Neutrophil (primary cell): ENCODE data around the gene ELK1.
A peak's percentile ranks its signal among the peaks of the same experiment; 100 is the strongest.

Source experiments
- H3K27ac ChIP-seq: fragments of 200-600 bp; sonication (generic); 2 replicates; pipeline ENCODE4 v1.5.1; 2016; ENCODE audit warnings: mild to moderate bottlenecking, moderate library complexity
- H3K27me3 ChIP-seq: fragments of 200-600 bp; sonication (generic); 2 replicates; pipeline ENCODE4 v1.6.0; 2016; ENCODE audit warnings: mild to moderate bottlenecking
- H3K36me3 ChIP-seq: fragments of 200-600 bp; sonication (generic); 2 replicates; pipeline ENCODE4 v1.5.1; 2017
- H3K4me1 ChIP-seq, 2 experiments: fragments of 200-600 bp in 1 of 2; sonication (generic) in 1 of 2; 1 replicate in 1 of 2; 2 replicates in 1 of 2; pipeline versions ENCODE4 v1.5.1 to v1.6.1; 2013 to 2016; ENCODE audit warnings: low read depth in 1 of 2, low read length in 1 of 2, mild to moderate bottlenecking in 1 of 2, moderate library complexity in 1 of 2; ENCODE audit not compliant: control insufficient read depth in 1 of 2, insufficient read depth in 1 of 2
- H3K4me3 ChIP-seq, 2 experiments: fragments of 200-600 bp in 1 of 2; sonication (generic) in 1 of 2; 1 replicate in 1 of 2; 2 replicates in 1 of 2; pipeline ENCODE4 v1.5.1; 2013 to 2016; ENCODE audit warnings: low read depth in 1 of 2, low read length in 1 of 2, mild to moderate bottlenecking in 1 of 2, moderate library complexity in 1 of 2
- H3K9me3 ChIP-seq: fragments of 200-600 bp; sonication (generic); 2 replicates; pipeline ENCODE4 v1.5.1; 2016
- CTCF ChIP-seq: fragments of 200-600 bp; sonication (generic); IDR thresholded peaks from 2 replicates; pipeline ENCODE4 v1.5.1; 2016; ENCODE audit warnings: antibody characterized with exemption

ELK1 gene

GRCh38 chrX:47650164-47651042, at the start of gene ELK1:
TSS of gene ELK1 (minus strand) at chrX:47650563. CDS start at chrX:47641441, 9,122 bp downstream.
- Histone ChIP-seq H3K27me3 (no peaks in the 10 kb centered on the region), H3K36me3 (peaks cover 5% of the 10 kb centered on the region), H3K9me3 (no peaks in the 10 kb centered on the region), H3K4me3 (peak within 1 kb of the TSS; percentile 70), H3K4me1 (peaks cover 15 to 17% of the 10 kb centered on the region in 2 experiments), H3K27ac (peak within 1 kb of the TSS; percentile 75)
- TF ChIP-seq CTCF: peak; percentile 30

GRCh38 chrX:47697181-47697580, 46.8 kb upstream of the ELK1 start:
- Histone ChIP-seq H3K27me3 (no peaks in the 10 kb centered on the region), H3K4me3 (no peak overlapping the region)

GRCh38 chrX:47690175-47690574, 39.8 kb upstream of the ELK1 start:
- no peak overlapping the region for H3K27ac ChIP-seq
- H3K36me3 ChIP-seq: no peaks in the 10 kb centered on the region
- H3K4me3 ChIP-seq: no peak overlapping the region
- H3K27me3 ChIP-seq: no peaks in the 10 kb centered on the region
- no peak for TF ChIP-seq CTCF
- no peaks in the 10 kb centered on the region for H3K4me1 ChIP-seq
- H3K9me3 ChIP-seq: no peaks in the 10 kb centered on the region

More at GRCh38 chrX:47697181-47697580, 46.8 kb upstream of the ELK1 start:
- no peaks in the 10 kb centered on the region for H3K9me3 ChIP-seq
- no peaks in the 10 kb centered on the region for H3K36me3 ChIP-seq
- peaks cover 0 to 4% of the 10 kb centered on the region in 2 experiments for H3K4me1 ChIP-seq
- no peak for TF ChIP-seq CTCF
- no peak overlapping the region for H3K27ac ChIP-seq

GRCh38 chrX:47687263-47687662, 36.9 kb upstream of the ELK1 start:
- no peaks in the 10 kb centered on the region for H3K4me1 ChIP-seq
- no peak overlapping the region for H3K27ac ChIP-seq
- no peaks in the 10 kb centered on the region for H3K9me3 ChIP-seq
- no peak overlapping the region for H3K4me3 ChIP-seq
- no peaks in the 10 kb centered on the region for H3K27me3 ChIP-seq
- no peaks in the 10 kb centered on the region for H3K36me3 ChIP-seq
- no peak for TF ChIP-seq CTCF

GRCh38 chrX:47683829-47684205, 33.5 kb upstream of the ELK1 start:
- Histone ChIP-seq H3K4me3 (no peak overlapping the region), H3K9me3 (no peaks in the 10 kb centered on the region), H3K27me3 (no peaks in the 10 kb centered on the region), H3K4me1 (no peaks in the 10 kb centered on the region), H3K27ac (no peak overlapping the region), H3K36me3 (no peaks in the 10 kb centered on the region)
- TF ChIP-seq CTCF: no peak
